GM13977 (cell line): ENCODE measurements around the gene TFPT.

Experiments
- DNase-seq: peaks from one replicate; pipeline ENCODE4 v3.0.0; 2012; ENCODE audit warnings: low spot score
- in situ Hi-C: fragments of 300-500 bp; cut with MboI; formaldehyde crosslinking; loops from one replicate; pipeline ENCODE4 v1.12.0; 2022; ENCODE audit warnings: low sequenced_read_pairs, low pct_unique_long_range_greater_than_20kb, mixed read lengths, inconsistent platforms; ENCODE audit not compliant: unreplicated experiment
- TF ChIP-seq, protein P1 (sequence below): IDR thresholded peaks from 2 replicates; pipeline ENCODE4 v1.5.1; 2012; ENCODE audit warnings: mild to moderate bottlenecking, control low read depth; ENCODE audit not compliant: insufficient read depth; ENCODE audit errors: extremely low read depth, missing control alignments

Gene TFPT

DNA sequence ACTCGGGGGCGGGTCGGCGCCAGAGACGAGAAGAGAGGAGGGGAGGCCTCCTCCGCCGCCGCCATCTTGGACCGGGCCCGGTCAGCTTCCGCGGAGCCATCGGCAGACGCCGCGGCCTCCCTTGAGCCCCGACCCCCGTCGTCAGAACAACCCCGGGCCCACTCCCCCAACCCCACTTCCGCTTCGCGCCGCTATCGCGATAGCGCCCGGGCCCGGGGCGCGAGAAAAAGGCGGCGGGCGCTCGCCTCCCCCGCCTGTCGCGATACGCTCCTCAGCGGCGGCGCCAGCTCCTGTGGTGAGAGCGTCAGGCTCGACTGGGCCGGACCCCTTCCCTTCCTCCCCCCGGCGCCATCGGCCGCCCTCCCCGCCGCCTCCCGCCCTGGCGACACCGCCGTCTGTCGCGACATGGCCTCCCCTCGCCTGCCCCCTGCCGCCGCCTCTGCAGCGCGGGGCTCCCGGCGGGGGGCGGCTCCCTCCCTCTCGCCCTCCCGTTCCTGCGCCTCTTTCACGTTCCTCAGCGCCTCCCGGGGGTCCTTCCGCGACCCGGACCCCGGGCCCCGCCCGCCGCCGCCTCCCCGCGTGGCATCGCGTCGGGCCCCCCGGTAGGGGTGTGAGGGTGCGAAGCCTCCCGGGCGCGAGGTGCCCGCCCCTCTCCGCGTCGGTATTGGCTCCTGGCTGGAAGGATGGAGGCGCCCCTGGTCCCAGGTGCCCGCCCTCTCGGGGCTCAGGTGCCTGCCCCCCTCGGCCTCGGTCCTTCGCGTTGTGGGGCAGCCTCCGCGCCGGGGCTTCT, 22.4 kb upstream of the TFPT start, which contains the start of gene CNOT3:
Gene CNOT3 (plus strand): TSS at position 64 of the 790 bp plus-strand sequence. CDS start 5,217 bp downstream, outside the sequence.
- in situ Hi-C loops, result no loop called here
- TF ChIP-seq, protein P1, sequence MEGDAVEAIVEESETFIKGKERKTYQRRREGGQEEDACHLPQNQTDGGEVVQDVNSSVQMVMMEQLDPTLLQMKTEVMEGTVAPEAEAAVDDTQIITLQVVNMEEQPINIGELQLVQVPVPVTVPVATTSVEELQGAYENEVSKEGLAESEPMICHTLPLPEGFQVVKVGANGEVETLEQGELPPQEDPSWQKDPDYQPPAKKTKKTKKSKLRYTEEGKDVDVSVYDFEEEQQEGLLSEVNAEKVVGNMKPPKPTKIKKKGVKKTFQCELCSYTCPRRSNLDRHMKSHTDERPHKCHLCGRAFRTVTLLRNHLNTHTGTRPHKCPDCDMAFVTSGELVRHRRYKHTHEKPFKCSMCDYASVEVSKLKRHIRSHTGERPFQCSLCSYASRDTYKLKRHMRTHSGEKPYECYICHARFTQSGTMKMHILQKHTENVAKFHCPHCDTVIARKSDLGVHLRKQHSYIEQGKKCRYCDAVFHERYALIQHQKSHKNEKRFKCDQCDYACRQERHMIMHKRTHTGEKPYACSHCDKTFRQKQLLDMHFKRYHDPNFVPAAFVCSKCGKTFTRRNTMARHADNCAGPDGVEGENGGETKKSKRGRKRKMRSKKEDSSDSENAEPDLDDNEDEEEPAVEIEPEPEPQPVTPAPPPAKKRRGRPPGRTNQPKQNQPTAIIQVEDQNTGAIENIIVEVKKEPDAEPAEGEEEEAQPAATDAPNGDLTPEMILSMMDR, result no peak
- DNase-seq, result peak; percentile 61

- in situ Hi-C loops, result no loop called here
- TF ChIP-seq, protein P1, result no peak
- peak; percentile 99 for DNase-seq
Measured at GRCh38 chr19:54136864-54137698, 21.6 kb upstream of the TFPT start.

DNA sequence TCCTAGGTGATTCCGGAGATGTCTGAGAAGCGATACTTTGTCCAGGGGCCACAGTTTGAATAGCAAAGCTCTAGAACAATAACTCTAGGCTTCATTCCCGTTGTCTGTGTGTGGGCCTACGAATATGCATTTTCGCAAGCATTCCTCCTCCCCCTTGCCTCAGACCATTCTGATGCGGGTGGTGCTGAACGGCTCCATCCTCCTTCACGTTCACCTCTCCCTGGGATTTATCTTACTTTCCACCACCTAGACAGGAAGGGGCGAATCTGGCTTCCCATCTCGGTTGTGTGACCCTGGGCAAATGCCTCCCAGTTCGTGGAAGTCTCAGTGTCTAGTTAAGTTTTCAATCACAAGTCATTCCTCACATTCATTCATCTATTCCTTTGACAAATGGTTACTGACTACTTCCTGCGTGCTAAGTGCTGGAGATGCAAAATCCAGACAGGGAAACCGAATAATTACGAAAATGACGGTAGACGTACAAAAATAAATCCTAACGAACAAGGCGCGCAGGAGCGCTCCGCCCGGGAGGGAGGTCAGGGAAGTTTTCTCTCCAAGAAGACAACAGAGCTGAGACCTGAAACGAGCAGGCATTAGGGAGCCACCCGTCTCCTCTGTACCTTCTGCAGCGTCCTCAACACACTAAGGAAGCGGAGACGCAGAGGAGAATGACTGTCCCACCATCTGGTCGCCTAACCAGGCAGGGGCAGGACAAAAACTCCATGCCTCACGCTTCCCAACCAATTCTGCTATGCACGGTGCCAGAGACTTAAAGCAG, 20.8 kb upstream of the TFPT start:
- TF ChIP-seq, protein P1, result no peak
- in situ Hi-C loops, result no loop called here

GRCh38 chr19:54133957-54134590, 18.6 kb upstream of the TFPT start:
- in situ Hi-C loops, result no loop called here
- no peak for DNase-seq
- TF ChIP-seq, protein P1, result no peak

More for the DNA sequence above, 20.8 kb upstream of the TFPT start:
- DNase-seq, result no peak

GRCh38 chr19:54133312-54133956, 18.0 kb upstream of the TFPT start:
- TF ChIP-seq, protein P1, result no peak
- no peak for DNase-seq
- in situ Hi-C loops, result no loop called here
